ENCODE measurements around the gene DCHS1.

Gene DCHS1

GRCh38 chr11:6611963-6612212 is 43.7 kb downstream of the DCHS1 start:
- no peak for DNase-seq (ENCODE audit: low read depth)

GRCh38 chr11:6611092-6611962 is 44.3 kb downstream of the DCHS1 start:
- DNase-seq (ENCODE audit: low read depth): no peak

- no peak for DNase-seq (ENCODE audit: low read depth)
These were observed 45.0 kb downstream of the DCHS1 start for GRCh38 chr11:6610591-6610990.

- DNase-seq (ENCODE audit: low read depth): no peak
These were observed 46.0 kb downstream of the DCHS1 start for GRCh38 chr11:6609502-6610015.

- no peak for DNase-seq (ENCODE audit: low read depth)
These were observed 46.7 kb downstream of the DCHS1 start for GRCh38 chr11:6608726-6609501.

GRCh38 chr11:6608011-6608410 is 47.6 kb downstream of the DCHS1 start:
- no peak for DNase-seq (ENCODE audit: low read depth)

- DNase-seq (ENCODE audit: low read depth): no peak
These were observed 48.3 kb downstream of the DCHS1 start for GRCh38 chr11:6607190-6607795.

- DNase-seq (ENCODE audit: low read depth): no peak
These were observed 49.0 kb downstream of the DCHS1 start for GRCh38 chr11:6606471-6607189.

GRCh38 chr11:6604790-6605189 is 50.8 kb downstream of the DCHS1 start:
- DNase-seq (ENCODE audit: low read depth): no peak

GRCh38 chr11:6604081-6604626 is 51.5 kb downstream of the DCHS1 start:
- DNase-seq (ENCODE audit: low read depth): no peak

GRCh38 chr11:6603287-6604080 is 52.1 kb downstream of the DCHS1 start, which contains the start of the genes ILK and RRP8:
TSS of gene ILK (plus strand) at chr11:6603774. CDS start at chr11:6604272, 498 bp downstream.
TSS of gene RRP8 (minus strand) at chr11:6603616. CDS start at chr11:6603502, 114 bp downstream.
- DNase-seq (ENCODE audit: low read depth): peak; percentile 79

GRCh38 chr11:6602096-6602940 is 53.3 kb downstream of the DCHS1 start:
- DNase-seq (ENCODE audit: low read depth): no peak

- no peak for DNase-seq (ENCODE audit: low read depth)
These were observed 54.6 kb downstream of the DCHS1 start for GRCh38 chr11:6601041-6601461.

GRCh38 chr11:6599881-6600390 is 55.7 kb downstream of the DCHS1 start:
- DNase-seq (ENCODE audit: low read depth): no peak

GRCh38 chr11:6599449-6599848 is 56.2 kb downstream of the DCHS1 start:
- DNase-seq (ENCODE audit: low read depth): no peak

- DNase-seq (ENCODE audit: low read depth): no peak
These were observed 57.1 kb downstream of the DCHS1 start for GRCh38 chr11:6598555-6598954.

GRCh38 chr11:6596239-6596877 is 59.3 kb downstream of the DCHS1 start:
- DNase-seq (ENCODE audit: low read depth): no peak

GRCh38 chr11:6594142-6594768 is 61.4 kb downstream of the DCHS1 start:
- no peak for DNase-seq (ENCODE audit: low read depth)

GRCh38 chr11:6588018-6588417 is 67.6 kb downstream of the DCHS1 start:
- DNase-seq (ENCODE audit: low read depth): no peak
